OCI-LY7 (cell line): ENCODE results near the gene CD300H. TPM values are rescaled to one million over a fixed set of nuclear protein-coding genes. Genes with fewer than 3 reads are reported as not detected.

Experiments
- BruUV-seq: library from RNA; stranded (reverse); fragments of 400-500 nt; replicated peaks from 2 replicates; lab custom pipeline; 2021; lab: Mats Ljungman, UMichigan
- CTCF ChIA-PET: fragments of 300-600 bp; sonication (Branson Sonifier 250); formaldehyde crosslinking; loops from one replicate; lab custom pipeline; 2022; ENCODE audit warnings: antibody characterized with exemption; ENCODE audit not compliant: unreplicated experiment; lab: Charles Lee
- POLR2A ChIA-PET: fragments of 300-600 bp; sonication (Branson Sonifier 250); formaldehyde crosslinking; loops from one replicate; lab custom pipeline; 2022; ENCODE audit warnings: antibody characterized with exemption; lab: Charles Lee
- DNase-seq: peaks from one replicate; pipeline ENCODE4 v3.0.0-alpha.2; 2015; ENCODE audit warnings: low spot score
- H2AFZ ChIP-seq: fragments of 200-600 bp; sonication (generic), shearing (Covaris generic); 2 replicates; pipeline ENCODE4 v1.6.1; 2014; ENCODE audit warnings: mild to moderate bottlenecking, antibody characterized with exemption, low read length, moderate library complexity
- H3K27ac ChIP-seq: fragments of 200-600 bp; sonication (generic); 2 replicates; pipeline ENCODE4 v1.5.1; 2014; ENCODE audit warnings: mixed run types, low read depth, mild to moderate bottlenecking, moderate library complexity, low read length, inconsistent platforms; ENCODE audit not compliant: poor library complexity, severe bottlenecking
- H3K36me3 ChIP-seq: fragments of 200-600 bp; sonication (generic); 2 replicates; pipeline ENCODE4 v1.6.1; 2014; ENCODE audit warnings: mild to moderate bottlenecking, antibody characterized with exemption, low read length, moderate library complexity, mixed read lengths; ENCODE audit not compliant: insufficient read depth
- H3K4me1 ChIP-seq: fragments of 200-600 bp; sonication (generic); 2 replicates; pipeline ENCODE4 v1.5.1; 2014; ENCODE audit warnings: mild to moderate bottlenecking, low read length; ENCODE audit not compliant: insufficient read depth, poor library complexity, severe bottlenecking
- H3K4me2 ChIP-seq: fragments of 200-600 bp; sonication (generic); 2 replicates; pipeline ENCODE4 v1.6.1; 2014; ENCODE audit warnings: mild to moderate bottlenecking, low read length
- H3K4me3 ChIP-seq: fragments of 200-600 bp; sonication (generic); 2 replicates; pipeline ENCODE4 v1.5.1; 2014; ENCODE audit warnings: mild to moderate bottlenecking, low read depth, low read length; ENCODE audit not compliant: poor library complexity, severe bottlenecking
- H3K79me2 ChIP-seq: fragments of 200-600 bp; sonication (generic); 2 replicates; pipeline ENCODE4 v1.6.1; 2016; ENCODE audit warnings: low read depth, mild to moderate bottlenecking, low read length, moderate library complexity, mixed read lengths; ENCODE audit not compliant: insufficient read depth
- H3K9me2 ChIP-seq: fragments of 200-600 bp; sonication (generic); 2 replicates; pipeline ENCODE4 v1.6.1; 2016; ENCODE audit warnings: mild to moderate bottlenecking, low read length, mixed read lengths; ENCODE audit not compliant: insufficient read depth
- H3K9me3 ChIP-seq: fragments of 200-600 bp; sonication (generic); 2 replicates; pipeline ENCODE4 v1.6.1; 2014; ENCODE audit warnings: mild to moderate bottlenecking, mixed run types, low read length, mixed read lengths
- H4K20me1 ChIP-seq: fragments of 200-600 bp; sonication (generic); 2 replicates; pipeline ENCODE4 v1.6.1; 2014; ENCODE audit warnings: mild to moderate bottlenecking, antibody characterized with exemption, low read length, moderate library complexity, mixed read lengths; ENCODE audit not compliant: insufficient read depth
- CTCF ChIP-seq: fragments of 200-600 bp; sonication (generic); conservative IDR thresholded peaks from 2 replicates; pipeline ENCODE4 v1.5.1; 2014; ENCODE audit warnings: mild to moderate bottlenecking, antibody characterized with exemption, low read length, moderate library complexity, mixed read lengths
- EZH2phosphoT487 ChIP-seq: fragments of 200-600 bp; sonication (generic); IDR thresholded peaks from 2 replicates; pipeline ENCODE4 v1.6.1; 2018; ENCODE audit warnings: low read depth, borderline replicate concordance, mild to moderate bottlenecking, mixed run types, antibody characterized with exemption, low read length, moderate library complexity, mixed read lengths
- intact Hi-C: fragments of 100-400 bp; cut with micrococcal nuclease; formaldehyde crosslinking; loops from one replicate; pipeline ENCODE4 v1.10.0; 2022; ENCODE audit not compliant: unreplicated experiment
- total RNA-seq, 2 experiments: library from RNA; depleted of rRNA in 1 of 2; stranded (reverse); fragments of >200 nt in 1 of 2; shearing (Covaris generic) in 1 of 2; gene quantifications; 2 replicates each; pipeline ENCODE4 v1.2.3, GENCODE V29; 2014 to 2022

The CD300H gene
- total RNA-seq, 2 experiments from 2014 or later, result not detected

DNA sequence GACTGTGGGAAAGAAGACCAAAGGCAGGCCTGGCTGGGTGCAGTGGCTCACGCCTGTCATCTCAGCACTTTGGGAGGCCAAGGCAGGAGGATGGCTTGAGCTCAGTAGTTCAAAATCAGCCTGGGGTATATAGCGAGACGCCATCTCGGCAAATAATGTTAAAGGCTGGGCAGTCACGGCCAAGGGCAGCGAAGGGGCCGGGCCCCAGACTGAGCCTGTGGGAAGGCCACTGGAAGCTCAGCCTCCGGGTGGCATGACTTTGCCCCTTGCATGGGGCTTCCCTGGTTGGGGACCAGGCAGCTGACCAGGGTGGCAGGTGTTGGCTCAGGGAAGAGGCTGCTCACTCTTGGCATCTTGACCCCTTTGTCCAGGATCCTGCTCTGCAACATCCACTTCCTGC is 38.7 kb upstream of the CD300H start:
- ChIA-PET CTCF (no interaction called here), POLR2A (no interaction called here)
- H3K36me3 ChIP-seq, result no peaks in the 10 kb centered on the region
- no peaks in the 10 kb centered on the region for H3K9me3 ChIP-seq
- H3K4me3 ChIP-seq, result no peak overlapping the region
- no peak for DNase-seq
- no peaks in the 10 kb centered on the region for H3K9me2 ChIP-seq
- TF ChIP-seq EZH2phosphoT487, result no peak
- TF ChIP-seq CTCF, result no peak
- BruUV-seq, result no TSS peak
- no peaks in the 10 kb centered on the region for H3K79me2 ChIP-seq
- no peak overlapping the region for H2AFZ ChIP-seq
- H3K27ac ChIP-seq, result no peak overlapping the region
- no peaks in the 10 kb centered on the region for H4K20me1 ChIP-seq
- intact Hi-C loops, result no loop called here
- no peak overlapping the region for H3K4me2 ChIP-seq
- H3K4me1 ChIP-seq, result peaks cover 17% of the 10 kb centered on the region

GRCh38 chr17:74605361-74605760 is 38.1 kb upstream of the CD300H start:
- no peaks in the 10 kb centered on the region for H3K9me2 ChIP-seq
- ChIA-PET CTCF (no interaction called here), POLR2A (no interaction called here)
- H3K36me3 ChIP-seq, result no peaks in the 10 kb centered on the region
- no peak for TF ChIP-seq CTCF
- TF ChIP-seq EZH2phosphoT487, result no peak
- H3K4me3 ChIP-seq, result no peak overlapping the region
- no peaks in the 10 kb centered on the region for H3K9me3 ChIP-seq
- H3K4me2 ChIP-seq, result no peak overlapping the region
- no peak for DNase-seq
- no peaks in the 10 kb centered on the region for H3K79me2 ChIP-seq
- intact Hi-C loops, result no loop called here
- H3K27ac ChIP-seq, result no peak overlapping the region
- no peaks in the 10 kb centered on the region for H4K20me1 ChIP-seq
- peaks cover 17% of the 10 kb centered on the region for H3K4me1 ChIP-seq
- no TSS peak for BruUV-seq
- no peak overlapping the region for H2AFZ ChIP-seq

GRCh38 chr17:74604761-74605160 is 37.5 kb upstream of the CD300H start:
- Histone ChIP-seq H3K27ac (no peak overlapping the region), H3K9me3 (no peaks in the 10 kb centered on the region), H4K20me1 (no peaks in the 10 kb centered on the region), H3K4me3 (no peak overlapping the region), H3K36me3 (no peaks in the 10 kb centered on the region), H3K4me2 (peak overlapping the region; percentile 18; the same call in 1 of the 2 replicates), H2AFZ (no peak overlapping the region), H3K79me2 (no peaks in the 10 kb centered on the region), H3K4me1 (peaks cover 17% of the 10 kb centered on the region), H3K9me2 (no peaks in the 10 kb centered on the region)
- BruUV-seq, result no TSS peak
- POLR2A ChIA-PET, result interaction anchor here (0.8 kb wide), 1 partner anchor 12 kb away, joined by 3 read pairs; no protein-coding TSS in a partner anchor
- intact Hi-C loops, result no loop called here
- DNase-seq, result no peak
- CTCF ChIA-PET, result no interaction called here
- TF ChIP-seq CTCF, result no peak
- TF ChIP-seq EZH2phosphoT487, result no peak
